Osteoblast (primary cell): ENCODE results near the gene MAST3. TPM values are rescaled to one million over a fixed set of nuclear protein-coding genes. Genes with fewer than 3 reads are reported as not detected.
A peak's percentile ranks its signal among the peaks of the same experiment; 100 is the strongest.
"Not testable (repeated sequence)": the region's sequence is repeated elsewhere in the genome, so short reads cannot be mapped to it uniquely, and the experiment has no call there.

ENCODE experiments used
- DNase-seq: peaks from one replicate; pipeline ENCODE4 v3.0.0; 2011; ENCODE audit warnings: low spot score, mixed read lengths; ENCODE audit not compliant: insufficient read length; ENCODE audit errors: missing footprints
- H2AFZ ChIP-seq: 2 replicates; pipeline ENCODE4 v1.6.0; 2011; ENCODE audit warnings: mild to moderate bottlenecking, low read length
- H3K27ac ChIP-seq: 2 replicates; pipeline ENCODE4 v1.5.1; 2011; ENCODE audit warnings: mild to moderate bottlenecking, low read depth, low read length, moderate library complexity
- H3K27me3 ChIP-seq: 2 replicates; pipeline ENCODE4 v1.6.0; 2012; ENCODE audit warnings: mild to moderate bottlenecking, control low read depth, inconsistent platforms, low read length, moderate library complexity; ENCODE audit not compliant: insufficient read depth
- H3K36me3 ChIP-seq: 2 replicates; pipeline ENCODE4 v1.5.1; 2011; ENCODE audit warnings: mild to moderate bottlenecking, low read length, control low read depth, moderate library complexity; ENCODE audit not compliant: insufficient read depth
- H3K4me1 ChIP-seq: 2 replicates; pipeline ENCODE4 v1.5.1; 2011; ENCODE audit warnings: mild to moderate bottlenecking, low read length, control low read depth, moderate library complexity; ENCODE audit not compliant: insufficient read depth
- H3K4me2 ChIP-seq: 2 replicates; pipeline ENCODE4 v1.6.0; 2011; ENCODE audit warnings: mild to moderate bottlenecking, low read length; ENCODE audit not compliant: insufficient read depth
- H3K4me3 ChIP-seq: fragments of 200-600 bp; sonication (generic); 3 replicates; pipeline ENCODE4 v1.5.1; 2012; ENCODE audit warnings: mild to moderate bottlenecking, low read length, inconsistent platforms; ENCODE audit not compliant: insufficient read depth
- H3K79me2 ChIP-seq: 2 replicates; pipeline ENCODE4 v1.6.0; 2012; ENCODE audit warnings: mild to moderate bottlenecking, low read length, control low read depth, inconsistent platforms; ENCODE audit not compliant: insufficient read depth
- H3K9me3 ChIP-seq: 2 replicates; pipeline ENCODE4 v1.5.1; 2011; ENCODE audit warnings: low read depth, low read length, control low read depth
- H4K20me1 ChIP-seq: 2 replicates; pipeline ENCODE4 v1.6.0; 2012; ENCODE audit warnings: mild to moderate bottlenecking, low read length, control low read depth; ENCODE audit not compliant: insufficient read depth
- total RNA-seq: library from RNA; depleted of rRNA; stranded (reverse); fragments of >200 nt; gene quantifications from 2 replicates; pipeline ENCODE4 v1.2.3, GENCODE V29; 2012
- TF ChIP-seq, protein P1 (sequence below): IDR thresholded peaks from 2 replicates; pipeline ENCODE4 v1.5.1; 2011; ENCODE audit warnings: mild to moderate bottlenecking, low read depth, low read length, moderate library complexity; ENCODE audit errors: extremely low read depth

MAST3 gene
- total RNA-seq, 1 donor: 5.4 TPM

DNA sequence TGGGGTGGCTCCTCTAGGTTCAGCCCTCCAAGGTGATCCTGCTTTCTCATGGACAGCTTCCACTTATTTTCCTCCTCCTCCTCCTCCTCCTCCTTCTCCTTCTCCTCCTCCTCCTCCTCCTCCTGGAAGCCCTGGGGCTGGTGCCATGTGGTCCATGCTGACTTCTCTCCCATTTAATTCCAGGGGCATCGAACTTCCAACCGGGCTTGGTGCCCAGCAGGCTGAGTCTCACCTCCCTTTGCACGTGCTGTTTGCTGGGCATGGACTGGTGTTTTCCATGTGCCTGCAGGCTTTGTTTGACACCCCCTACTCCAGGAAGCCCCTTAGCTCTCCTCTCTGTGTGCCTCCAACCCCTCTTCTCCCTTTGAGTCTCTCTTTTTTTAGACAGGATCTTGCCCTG, 3.7 kb downstream of the MAST3 start:
- DNase-seq: peak; percentile 69
- Histone ChIP-seq H3K36me3 (no peaks in the 10 kb centered on the region), H3K27me3 (peaks cover 20% of the 10 kb centered on the region), H3K79me2 (no peaks in the 10 kb centered on the region), H3K4me1 (peaks cover 25% of the 10 kb centered on the region), H2AFZ (no peak overlapping the region), H4K20me1 (no peaks in the 10 kb centered on the region), H3K4me2 (no peak overlapping the region), H3K9me3 (no peaks in the 10 kb centered on the region), H3K4me3 (no peak overlapping the region), H3K27ac (no peak overlapping the region)
- TF ChIP-seq, protein P1, sequence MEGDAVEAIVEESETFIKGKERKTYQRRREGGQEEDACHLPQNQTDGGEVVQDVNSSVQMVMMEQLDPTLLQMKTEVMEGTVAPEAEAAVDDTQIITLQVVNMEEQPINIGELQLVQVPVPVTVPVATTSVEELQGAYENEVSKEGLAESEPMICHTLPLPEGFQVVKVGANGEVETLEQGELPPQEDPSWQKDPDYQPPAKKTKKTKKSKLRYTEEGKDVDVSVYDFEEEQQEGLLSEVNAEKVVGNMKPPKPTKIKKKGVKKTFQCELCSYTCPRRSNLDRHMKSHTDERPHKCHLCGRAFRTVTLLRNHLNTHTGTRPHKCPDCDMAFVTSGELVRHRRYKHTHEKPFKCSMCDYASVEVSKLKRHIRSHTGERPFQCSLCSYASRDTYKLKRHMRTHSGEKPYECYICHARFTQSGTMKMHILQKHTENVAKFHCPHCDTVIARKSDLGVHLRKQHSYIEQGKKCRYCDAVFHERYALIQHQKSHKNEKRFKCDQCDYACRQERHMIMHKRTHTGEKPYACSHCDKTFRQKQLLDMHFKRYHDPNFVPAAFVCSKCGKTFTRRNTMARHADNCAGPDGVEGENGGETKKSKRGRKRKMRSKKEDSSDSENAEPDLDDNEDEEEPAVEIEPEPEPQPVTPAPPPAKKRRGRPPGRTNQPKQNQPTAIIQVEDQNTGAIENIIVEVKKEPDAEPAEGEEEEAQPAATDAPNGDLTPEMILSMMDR: no peak

DNA sequence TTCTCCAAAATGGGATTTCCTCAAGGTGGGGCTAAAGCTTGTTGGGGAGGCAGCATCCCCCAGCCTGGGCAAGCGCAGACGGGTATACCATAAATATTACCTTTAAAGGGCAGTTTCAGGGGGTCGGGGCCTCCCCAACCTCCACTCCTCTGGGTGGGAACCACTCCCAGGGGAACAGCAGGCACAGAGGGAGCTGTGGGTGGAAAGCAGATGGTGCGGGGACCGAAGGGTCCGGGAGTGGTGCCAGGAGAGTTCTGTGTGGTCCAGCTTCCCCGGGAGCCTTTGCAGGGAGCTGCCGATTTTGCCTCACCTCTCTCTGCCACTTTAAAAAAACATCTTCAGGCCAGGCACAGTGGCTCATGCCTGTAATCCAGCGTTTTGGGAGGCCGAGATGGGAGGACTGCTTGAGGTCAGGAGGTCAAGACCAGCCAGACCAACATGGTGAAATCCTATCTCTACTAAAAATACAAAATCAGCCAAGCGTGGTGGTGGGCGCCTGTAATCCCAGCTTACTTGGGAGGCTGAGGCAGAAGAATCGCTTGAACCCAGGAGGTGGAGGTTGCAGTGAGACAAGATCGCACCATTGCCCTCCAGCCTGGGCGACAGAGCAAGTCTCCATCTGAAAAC, 5.5 kb downstream of the MAST3 start:
- no peak overlapping the region for H3K4me3 ChIP-seq
- H3K4me2 ChIP-seq: no peak overlapping the region
- TF ChIP-seq, protein P1: no peak
- H3K27me3 ChIP-seq: peaks cover 20% of the 10 kb centered on the region
- H3K4me1 ChIP-seq: peaks cover 22% of the 10 kb centered on the region
- H4K20me1 ChIP-seq: no peaks in the 10 kb centered on the region
- H3K36me3 ChIP-seq: no peaks in the 10 kb centered on the region
- H3K27ac ChIP-seq: no peak overlapping the region
- H3K79me2 ChIP-seq: no peaks in the 10 kb centered on the region
- H3K9me3 ChIP-seq: no peaks in the 10 kb centered on the region
- no peak for DNase-seq
- no peak overlapping the region for H2AFZ ChIP-seq

DNA sequence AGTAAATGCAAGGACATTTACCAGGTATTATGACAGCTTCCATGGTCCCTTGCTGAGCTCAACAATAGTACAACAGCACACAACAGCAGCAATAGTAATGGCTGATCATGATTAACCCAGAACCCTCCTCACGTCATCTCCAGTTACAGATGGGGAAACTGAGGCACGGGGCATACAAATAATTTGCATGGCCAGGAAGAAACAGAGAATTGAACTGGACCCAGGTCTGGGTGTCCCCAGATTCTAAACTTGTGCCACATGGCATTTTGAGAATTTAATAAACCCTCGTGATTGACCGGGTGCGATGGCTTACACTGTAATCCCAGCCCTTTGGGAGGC, 7.2 kb downstream of the MAST3 start:
- no peaks in the 10 kb centered on the region for H3K36me3 ChIP-seq
- TF ChIP-seq, protein P1: no peak

DNA sequence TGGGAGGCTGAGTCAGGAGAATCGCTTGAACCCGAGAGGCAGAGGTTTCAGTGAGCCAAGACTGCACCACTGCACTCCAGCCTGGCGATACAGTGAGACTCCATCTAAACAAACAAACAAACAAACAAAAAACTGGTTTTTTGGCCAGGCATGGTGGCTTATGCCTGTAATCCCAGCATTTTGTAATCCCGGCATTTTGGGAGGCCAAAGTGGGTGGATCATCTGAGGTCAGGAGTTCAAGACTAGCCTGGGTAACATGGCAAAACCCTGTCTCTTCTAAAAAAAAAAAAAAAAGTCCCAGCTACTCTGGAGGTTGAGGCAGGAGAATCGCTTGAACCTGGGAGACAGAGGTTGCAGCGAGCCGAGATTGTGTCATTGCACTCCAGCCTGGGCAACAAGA, 7.7 kb downstream of the MAST3 start:
- peaks cover 16% of the 10 kb centered on the region for H3K4me1 ChIP-seq
- not testable (repeated sequence) for H2AFZ ChIP-seq, H4K20me1 ChIP-seq, H3K27me3 ChIP-seq, H3K9me3 ChIP-seq, H3K4me2 ChIP-seq, H3K4me3 ChIP-seq, H3K27ac ChIP-seq, H3K79me2 ChIP-seq, H3K36me3 ChIP-seq, DNase-seq

More for the DNA sequence above, 7.2 kb downstream of the MAST3 start:
- H4K20me1 ChIP-seq: no peaks in the 10 kb centered on the region
- H3K79me2 ChIP-seq: no peaks in the 10 kb centered on the region
- H3K9me3 ChIP-seq: no peaks in the 10 kb centered on the region
- H3K4me1 ChIP-seq: peaks cover 16% of the 10 kb centered on the region
- peak overlapping the region; percentile 96 for H2AFZ ChIP-seq
- peak overlapping the region; percentile 98 for H3K4me2 ChIP-seq
- H3K4me3 ChIP-seq: peak overlapping the region; percentile 75
- no peak for DNase-seq
- peaks cover 2% of the 10 kb centered on the region for H3K27me3 ChIP-seq
- peak overlapping the region; percentile 96 for H3K27ac ChIP-seq
